ENCODE results near the gene ZCCHC14. TPM values are rescaled to one million over a fixed set of nuclear protein-coding genes. Genes with fewer than 3 reads are reported as not detected.
"Not testable (repeated sequence)": the region's sequence is repeated elsewhere in the genome, so short reads cannot be mapped to it uniquely, and the experiment has no call there.

Gene ZCCHC14
- total RNA-seq, 2 donors from 2014 or later, result 10.6 to 18.0 TPM

- peaks cover 0 to 64% of the 10 kb centered on the region in 2 donors for H3K4me1 ChIP-seq
- no peaks in the 10 kb centered on the region for H3K27me3 ChIP-seq
- TF ChIP-seq, protein P1, sequence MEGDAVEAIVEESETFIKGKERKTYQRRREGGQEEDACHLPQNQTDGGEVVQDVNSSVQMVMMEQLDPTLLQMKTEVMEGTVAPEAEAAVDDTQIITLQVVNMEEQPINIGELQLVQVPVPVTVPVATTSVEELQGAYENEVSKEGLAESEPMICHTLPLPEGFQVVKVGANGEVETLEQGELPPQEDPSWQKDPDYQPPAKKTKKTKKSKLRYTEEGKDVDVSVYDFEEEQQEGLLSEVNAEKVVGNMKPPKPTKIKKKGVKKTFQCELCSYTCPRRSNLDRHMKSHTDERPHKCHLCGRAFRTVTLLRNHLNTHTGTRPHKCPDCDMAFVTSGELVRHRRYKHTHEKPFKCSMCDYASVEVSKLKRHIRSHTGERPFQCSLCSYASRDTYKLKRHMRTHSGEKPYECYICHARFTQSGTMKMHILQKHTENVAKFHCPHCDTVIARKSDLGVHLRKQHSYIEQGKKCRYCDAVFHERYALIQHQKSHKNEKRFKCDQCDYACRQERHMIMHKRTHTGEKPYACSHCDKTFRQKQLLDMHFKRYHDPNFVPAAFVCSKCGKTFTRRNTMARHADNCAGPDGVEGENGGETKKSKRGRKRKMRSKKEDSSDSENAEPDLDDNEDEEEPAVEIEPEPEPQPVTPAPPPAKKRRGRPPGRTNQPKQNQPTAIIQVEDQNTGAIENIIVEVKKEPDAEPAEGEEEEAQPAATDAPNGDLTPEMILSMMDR (IDR thresholded peaks at IDR 0.05), result no peak
- peak within 1 kb of the TSS; percentile 98 for H3K27ac ChIP-seq
- no peaks in the 10 kb centered on the region for H3K9me3 ChIP-seq
- H3K36me3 ChIP-seq, result no peaks in the 10 kb centered on the region
- H3K4me3 ChIP-seq, result peak within 1 kb of the TSS; percentile 63 to 91
- DNase-seq (ENCODE audit: low spot score), result peak; percentile 88
These were observed 109.2 kb downstream of the ZCCHC14 start, which contains the start of gene FBXO31 for GRCh38 chr16:87383505-87384161. TSS of gene FBXO31 (minus strand) at chr16:87383776. CDS start at chr16:87383744, 32 bp downstream.

DNA sequence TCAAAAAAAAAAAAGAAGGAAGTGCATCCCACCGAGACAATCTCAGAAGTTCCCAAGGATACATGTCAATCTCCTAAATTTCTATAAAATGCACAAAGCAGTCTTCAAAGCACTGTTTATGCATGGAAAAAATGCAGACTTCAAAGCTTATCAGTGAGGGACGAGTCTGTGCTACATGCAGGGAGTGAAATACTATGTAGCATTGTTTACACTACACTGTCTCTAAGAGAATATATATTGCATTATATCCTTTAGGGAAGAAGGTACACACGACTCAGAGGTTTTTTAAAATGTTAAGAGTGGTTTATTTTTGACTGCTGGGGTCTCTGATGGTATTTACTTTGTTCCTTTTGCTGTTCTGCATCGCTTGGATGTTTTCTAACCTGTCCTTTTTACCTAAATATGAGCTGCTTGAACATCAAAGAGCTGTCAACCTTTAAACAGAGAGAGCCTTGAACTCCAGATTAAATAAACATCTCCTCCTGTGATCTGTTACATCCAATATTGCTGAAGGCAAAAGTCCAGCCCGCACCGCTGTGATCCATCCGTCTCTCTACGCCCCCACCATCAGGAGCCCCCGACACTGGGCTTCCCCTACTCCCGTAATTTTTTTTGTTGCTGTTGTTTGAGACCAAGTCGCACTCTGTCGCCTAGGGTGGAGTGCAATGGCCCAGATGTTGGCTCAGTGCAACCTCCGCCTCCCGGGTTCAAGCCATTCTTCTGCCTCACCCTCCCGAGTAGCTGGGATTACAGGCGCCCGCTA is 110.6 kb downstream of the ZCCHC14 start:
- TF ChIP-seq, protein P1 (IDR thresholded peaks at IDR 0.05), result no peak
- Histone ChIP-seq H3K9me3 (no peaks in the 10 kb centered on the region), H3K27me3 (no peaks in the 10 kb centered on the region), H3K36me3 (no peaks in the 10 kb centered on the region), H3K4me1 (peaks cover 0 to 53% of the 10 kb centered on the region in 2 donors), H3K4me3 (peak overlapping the region; percentile 63 to 91), H3K27ac (peak overlapping the region; percentile 98)
- no peak for DNase-seq (ENCODE audit: low spot score)

DNA sequence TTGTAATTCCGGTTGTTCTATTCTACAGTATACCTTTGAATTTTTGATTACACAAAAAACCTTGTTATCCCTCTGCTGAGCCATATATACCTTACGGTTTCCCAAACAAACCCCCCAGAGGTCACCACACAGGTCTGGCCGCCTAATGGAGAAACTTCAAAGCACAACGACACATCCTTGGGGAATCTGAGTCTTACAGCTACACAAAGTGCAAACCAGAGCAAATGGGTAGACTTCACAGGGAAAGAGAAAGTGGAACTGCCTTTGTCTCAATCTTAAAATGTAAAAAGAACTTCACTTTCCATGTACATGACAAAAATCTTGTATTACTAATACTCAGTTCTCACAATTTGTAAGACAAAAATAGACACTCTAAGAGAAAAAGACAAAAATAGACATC is 111.9 kb downstream of the ZCCHC14 start:
- peaks cover 0 to 59% of the 10 kb centered on the region in 2 donors for H3K4me1 ChIP-seq
- no peaks in the 10 kb centered on the region for H3K27me3 ChIP-seq
- no peaks in the 10 kb centered on the region for H3K36me3 ChIP-seq
- H3K27ac ChIP-seq, result peak overlapping the region; percentile 98
- no peak for DNase-seq (ENCODE audit: low spot score)
- H3K4me3 ChIP-seq, result peak overlapping the region; percentile 63 to 91
- TF ChIP-seq, protein P1 (IDR thresholded peaks at IDR 0.05), result no peak
- no peaks in the 10 kb centered on the region for H3K9me3 ChIP-seq

GRCh38 chr16:87380403-87380802 is 112.4 kb downstream of the ZCCHC14 start:
- no peaks in the 10 kb centered on the region for H3K9me3 ChIP-seq
- peak overlapping the region; percentile 98 for H3K27ac ChIP-seq
- peaks cover 0 to 64% of the 10 kb centered on the region in 2 donors for H3K4me1 ChIP-seq
- H3K36me3 ChIP-seq, result no peaks in the 10 kb centered on the region
- H3K27me3 ChIP-seq, result no peaks in the 10 kb centered on the region
- H3K4me3 ChIP-seq, result peak overlapping the region in 1 of 2 donors; percentile 91
- TF ChIP-seq, protein P1 (IDR thresholded peaks at IDR 0.05), result no peak
- DNase-seq (ENCODE audit: low spot score), result no peak

DNA sequence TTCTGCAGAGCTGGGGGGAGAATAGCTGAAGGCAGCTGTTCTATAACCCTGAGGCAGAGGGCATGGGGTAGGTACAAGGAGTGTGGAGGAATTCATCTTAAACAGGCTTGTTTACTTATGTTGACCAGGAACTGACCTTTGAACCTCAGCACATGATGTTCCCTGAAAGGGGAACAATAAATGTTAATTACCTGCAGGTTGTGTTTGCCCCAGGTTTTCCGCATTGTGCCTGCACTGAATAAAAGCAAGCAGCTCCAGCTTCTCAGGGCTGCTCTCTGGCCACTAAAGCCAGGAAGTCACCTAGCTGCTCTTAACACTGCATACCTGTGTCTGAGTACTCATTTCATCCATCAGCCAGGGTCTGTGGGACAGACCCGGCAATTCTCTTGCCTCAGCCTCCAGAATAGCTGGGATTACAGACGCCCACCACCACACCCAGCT is 113.5 kb downstream of the ZCCHC14 start:
- not testable (repeated sequence) for H3K36me3 ChIP-seq; H3K4me3 ChIP-seq; H3K27me3 ChIP-seq; DNase-seq (ENCODE audit: low spot score); H3K9me3 ChIP-seq
- peak overlapping the region; percentile 98 for H3K27ac ChIP-seq
- peaks cover 0 to 66% of the 10 kb centered on the region in 2 donors for H3K4me1 ChIP-seq

DNA sequence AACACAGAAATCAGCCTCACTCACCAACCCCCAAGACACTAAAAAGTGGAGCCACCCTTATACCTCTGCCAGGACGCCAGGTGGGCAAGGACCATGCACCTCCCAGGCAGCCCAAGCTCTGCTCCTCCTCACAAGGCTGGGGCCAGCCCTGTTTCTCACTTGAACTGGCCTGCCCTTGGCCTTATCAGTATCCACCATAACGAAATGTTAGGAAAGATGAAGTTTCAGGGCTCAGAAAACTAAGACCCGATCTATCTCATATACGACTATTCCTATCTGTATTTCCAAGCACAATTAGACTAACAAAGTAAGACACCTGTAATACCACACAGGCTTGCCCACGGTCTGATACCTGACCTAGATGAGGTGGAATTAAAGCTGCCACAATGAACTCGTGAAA is 116.2 kb downstream of the ZCCHC14 start:
- DNase-seq (ENCODE audit: low spot score), result no peak
- H3K27me3 ChIP-seq, result no peaks in the 10 kb centered on the region

More for the DNA sequence above, 116.2 kb downstream of the ZCCHC14 start:
- no peak overlapping the region for H3K4me3 ChIP-seq
- peaks cover 0 to 64% of the 10 kb centered on the region in 2 donors for H3K4me1 ChIP-seq
- no peaks in the 10 kb centered on the region for H3K36me3 ChIP-seq
- TF ChIP-seq, protein P1 (IDR thresholded peaks at IDR 0.05), result no peak
- peak overlapping the region; percentile 82 to 86 for H3K27ac ChIP-seq
- no peaks in the 10 kb centered on the region for H3K9me3 ChIP-seq
